Measurements from ENCODE around the gene CTDSP2. TPM values are rescaled to one million over a fixed set of nuclear protein-coding genes. Genes with fewer than 3 reads are reported as not detected.

The CTDSP2 gene
- total RNA-seq, 5 donors from 2014 or later (not counting 1 experiment from before 2014, with no cell fraction given), result 132 to 246 (median 234) TPM

DNA sequence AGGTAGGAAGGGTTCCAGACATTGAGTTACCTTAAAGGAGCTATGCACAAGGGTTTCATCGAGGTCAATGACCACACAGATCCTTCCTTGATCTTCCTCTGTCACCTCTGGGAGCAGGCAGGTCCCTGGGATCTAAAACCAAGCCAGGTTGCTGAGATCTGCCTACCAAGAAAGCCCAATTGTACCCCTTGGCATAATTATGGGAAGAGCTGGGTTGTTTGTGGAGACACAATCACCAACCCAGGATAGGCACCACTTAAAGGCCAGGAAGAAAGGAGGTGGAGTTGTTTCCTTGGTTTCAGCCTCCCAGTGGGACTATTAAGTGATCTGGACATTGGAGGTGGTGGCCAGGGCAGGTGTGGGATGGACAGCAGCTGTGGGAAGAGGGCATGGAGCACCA is 19.6 kb downstream of the CTDSP2 start:
- Mint-ChIP-seq H3K27me3 (no peaks in the 10 kb centered on the region), H3K4me3 (no peak overlapping the region), H3K4me1 (peaks cover 31 to 39% (median 39%) of the 10 kb centered on the region in 3 donors), H3K27ac (peak overlapping the region in 1 of 2 donors; percentile 39), H3K9me3 (no peaks in the 10 kb centered on the region), H3K36me3 (peaks cover 47% of the 10 kb centered on the region)
- Histone ChIP-seq H3K4me1 (ENCODE audit: control insufficient read depth in 1 of 2, extremely low read depth in 1 of 2, insufficient read depth in 2 of 2, low read length in 2 of 2) (peaks cover 8 to 26% of the 10 kb centered on the region in 2 experiments), H3K4me3 (ENCODE audit: control insufficient read depth in 1 of 2, extremely low read depth in 1 of 2, low read length in 1 of 2) (no peak overlapping the region), H3K27me3 (replicated peaks in 1 of 2; ENCODE audit: control insufficient read depth in 2 of 2, extremely low read depth in 1 of 2, insufficient read depth in 2 of 2, low read length in 1 of 2) (no peaks in the 10 kb centered on the region), H3K36me3 (ENCODE audit: control insufficient read depth in 2 of 2, extremely low read depth in 1 of 2, insufficient read depth in 1 of 2, low read length in 1 of 2) (peaks cover 15 to 83% of the 10 kb centered on the region in 2 donors), H3K27ac (ENCODE audit: low read length) (no peak overlapping the region), H3K9me3 (no peaks in the 10 kb centered on the region)
- POLR2A ChIA-PET, result interaction anchor here in 1 of 2 donors (0.5 to 1.0 kb wide), 2 partner anchors 10 to 82 kb away, joined by 3 to 4 read pairs; partner anchors contain the start of gene TSPAN31
- no peak for ATAC-seq (replicated peaks in 1 of 4)
- no peak for DNase-seq
- CTCF ChIA-PET, result interaction anchor here in 1 of 2 donors (1.1 to 1.7 kb wide), 2 partner anchors 24 to 29 kb away, joined by 3 to 4 read pairs; no protein-coding TSS in a partner anchor
- 100% methylated on average over 1 of the region's 1 CpG for WGBS (ENCODE audit: insufficient coverage)

DNA sequence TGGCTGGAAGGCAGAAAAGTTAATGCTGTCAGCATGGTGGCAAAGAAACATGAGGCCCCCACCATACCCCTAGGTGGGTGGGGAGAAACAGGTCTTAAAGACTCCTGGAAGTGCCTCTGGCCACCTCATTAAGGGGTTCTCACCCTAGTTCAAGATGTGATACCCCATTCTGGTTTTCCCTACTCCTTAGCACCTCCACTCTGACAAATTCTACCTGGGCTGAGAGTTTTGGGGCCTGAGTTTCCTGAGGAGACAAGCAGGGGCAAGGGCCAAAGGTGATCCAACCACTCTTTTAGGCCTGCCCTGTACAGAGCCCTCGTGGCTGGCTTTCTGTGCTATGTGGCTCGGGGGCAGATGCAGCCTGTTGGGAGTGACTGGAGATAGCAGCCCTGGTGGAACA is 20.1 kb downstream of the CTDSP2 start:
- CTCF ChIA-PET, result no interaction called here
- Histone ChIP-seq H3K9me3 (no peaks in the 10 kb centered on the region), H3K36me3 (ENCODE audit: control insufficient read depth in 2 of 2, extremely low read depth in 1 of 2, insufficient read depth in 1 of 2, low read length in 1 of 2) (peaks cover 15 to 84% of the 10 kb centered on the region in 2 donors), H3K27ac (ENCODE audit: low read length) (no peak overlapping the region), H3K4me1 (ENCODE audit: control insufficient read depth in 1 of 2, extremely low read depth in 1 of 2, insufficient read depth in 2 of 2, low read length in 2 of 2) (peaks cover 2 to 21% of the 10 kb centered on the region in 2 experiments), H3K27me3 (replicated peaks in 1 of 2; ENCODE audit: control insufficient read depth in 2 of 2, extremely low read depth in 1 of 2, insufficient read depth in 2 of 2, low read length in 1 of 2) (no peaks in the 10 kb centered on the region), H3K4me3 (ENCODE audit: control insufficient read depth in 1 of 2, extremely low read depth in 1 of 2, low read length in 1 of 2) (no peak overlapping the region)
- Mint-ChIP-seq H3K4me3 (no peak overlapping the region), H3K4me1 (peaks cover 25 to 34% (median 33%) of the 10 kb centered on the region in 3 donors), H3K36me3 (peaks cover 47% of the 10 kb centered on the region), H3K9me3 (no peaks in the 10 kb centered on the region), H3K27me3 (no peaks in the 10 kb centered on the region), H3K27ac (no peak overlapping the region)
- no peak for DNase-seq
- 100% methylated on average over 2 of the region's 2 CpGs for WGBS (ENCODE audit: insufficient coverage)
- ATAC-seq (replicated peaks in 1 of 4), result no peak
- POLR2A ChIA-PET, result no interaction called here

DNA sequence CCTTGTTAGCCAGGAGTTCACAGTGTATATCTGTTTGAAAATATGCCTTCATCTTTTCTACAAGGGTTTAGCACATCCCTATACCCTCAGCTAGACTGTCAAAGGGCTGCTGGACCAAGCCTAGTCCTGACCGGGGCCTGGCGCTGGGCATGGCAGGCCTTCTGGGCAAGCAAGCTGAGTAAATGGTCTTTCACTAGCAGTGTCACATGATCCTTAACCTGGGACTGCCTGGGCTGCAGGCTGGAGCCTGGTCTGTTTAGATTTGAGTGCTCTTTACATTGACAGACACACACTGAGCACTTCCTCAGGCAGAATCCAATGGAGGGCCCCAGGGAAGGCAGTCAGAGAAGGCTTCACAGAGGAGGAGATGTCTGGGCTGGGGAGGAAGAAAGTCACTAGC is 21.1 kb downstream of the CTDSP2 start:
- no peak overlapping the region for H3K27ac ChIP-seq (ENCODE audit: low read length)

DNA sequence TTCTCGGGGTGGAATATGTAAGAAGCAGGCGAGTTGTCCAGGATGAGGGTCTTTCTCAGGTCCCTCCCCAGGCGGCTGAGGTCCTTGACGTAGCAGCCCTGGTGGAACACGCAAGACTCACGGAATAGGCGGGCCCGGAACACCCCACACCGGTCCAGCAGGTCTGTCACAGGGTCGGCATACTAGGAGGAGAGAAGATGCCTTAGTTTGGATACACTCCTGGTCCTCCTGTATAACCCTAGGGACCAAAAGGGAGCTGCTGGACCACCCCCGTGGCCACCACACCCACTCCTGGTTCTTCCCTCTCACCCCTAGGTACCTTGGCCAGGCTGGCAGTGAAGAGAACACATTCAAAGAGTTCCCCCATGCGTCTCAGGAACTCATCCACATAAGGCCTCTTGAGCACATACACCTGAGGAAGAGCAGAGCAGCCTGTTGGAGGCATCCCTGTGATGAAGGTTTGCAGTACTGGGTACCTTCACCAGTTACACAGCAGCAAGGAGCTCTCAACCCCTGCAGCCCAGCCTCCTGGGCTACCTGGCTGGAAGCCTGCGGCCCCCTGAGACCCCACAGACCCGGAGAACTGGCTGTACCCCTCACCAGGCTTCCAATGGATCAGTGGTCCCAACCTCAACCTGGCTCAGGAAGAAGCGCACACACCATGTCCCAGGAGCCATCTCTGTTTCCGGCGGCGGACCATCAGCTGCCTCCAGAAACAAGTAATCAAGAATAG is 22.5 kb downstream of the CTDSP2 start:
- Mint-ChIP-seq H3K36me3 (peaks cover 47% of the 10 kb centered on the region), H3K27ac (peak overlapping the region in 1 of 2 donors; percentile 59), H3K4me1 (peaks cover 9 to 15% (median 15%) of the 10 kb centered on the region in 3 donors), H3K9me3 (no peaks in the 10 kb centered on the region), H3K4me3 (no peak overlapping the region), H3K27me3 (no peaks in the 10 kb centered on the region)
- Histone ChIP-seq H3K36me3 (ENCODE audit: control insufficient read depth in 2 of 2, extremely low read depth in 1 of 2, insufficient read depth in 1 of 2, low read length in 1 of 2) (peaks cover 15 to 82% of the 10 kb centered on the region in 2 donors), H3K4me3 (ENCODE audit: control insufficient read depth in 1 of 2, extremely low read depth in 1 of 2, low read length in 1 of 2) (no peak overlapping the region), H3K27ac (ENCODE audit: low read length) (no peak overlapping the region), H3K27me3 (replicated peaks in 1 of 2; ENCODE audit: control insufficient read depth in 2 of 2, extremely low read depth in 1 of 2, insufficient read depth in 2 of 2, low read length in 1 of 2) (no peaks in the 10 kb centered on the region), H3K9me3 (no peaks in the 10 kb centered on the region), H3K4me1 (ENCODE audit: control insufficient read depth in 1 of 2, extremely low read depth in 1 of 2, insufficient read depth in 2 of 2, low read length in 2 of 2) (peaks cover 0 to 4% of the 10 kb centered on the region in 2 experiments)
- POLR2A ChIA-PET, result no interaction called here
- no peak for DNase-seq
- CTCF ChIA-PET, result interaction anchor here in 1 of 2 donors (1.3 kb wide), 1 partner anchor 21 kb away, joined by 4 read pairs; no protein-coding TSS in a partner anchor
- no peak for ATAC-seq (replicated peaks in 1 of 4)
- 97% methylated on average over 10 of the region's 18 CpGs for WGBS (ENCODE audit: insufficient coverage)

More for the DNA sequence above, 21.1 kb downstream of the CTDSP2 start:
- Mint-ChIP-seq H3K36me3 (peaks cover 47% of the 10 kb centered on the region), H3K27me3 (no peaks in the 10 kb centered on the region), H3K4me1 (peaks cover 22 to 29% (median 29%) of the 10 kb centered on the region in 3 donors), H3K4me3 (no peak overlapping the region), H3K27ac (no peak overlapping the region), H3K9me3 (no peaks in the 10 kb centered on the region)
- CTCF ChIA-PET, result no interaction called here
- no peak overlapping the region for H3K4me3 ChIP-seq (ENCODE audit: control insufficient read depth in 1 of 2, extremely low read depth in 1 of 2, low read length in 1 of 2)
- ATAC-seq (replicated peaks in 1 of 4) (no peak), DNase-seq (no peak)
- POLR2A ChIA-PET, result interaction anchor here in 1 of 2 donors (0.7 kb wide), 1 partner anchor 30 kb away, joined by 3 read pairs; no protein-coding TSS in a partner anchor
- no peaks in the 10 kb centered on the region for H3K27me3 ChIP-seq (replicated peaks in 1 of 2; ENCODE audit: control insufficient read depth in 2 of 2, extremely low read depth in 1 of 2, insufficient read depth in 2 of 2, low read length in 1 of 2)
- H3K4me1 ChIP-seq (ENCODE audit: control insufficient read depth in 1 of 2, extremely low read depth in 1 of 2, insufficient read depth in 2 of 2, low read length in 2 of 2), result peaks cover 0 to 11% of the 10 kb centered on the region in 2 experiments
- H3K36me3 ChIP-seq (ENCODE audit: control insufficient read depth in 2 of 2, extremely low read depth in 1 of 2, insufficient read depth in 1 of 2, low read length in 1 of 2), result peaks cover 15 to 89% of the 10 kb centered on the region in 2 donors
- WGBS (ENCODE audit: insufficient coverage), result 100% methylated on average over 2 of the region's 2 CpGs
- H3K9me3 ChIP-seq, result no peaks in the 10 kb centered on the region

DNA sequence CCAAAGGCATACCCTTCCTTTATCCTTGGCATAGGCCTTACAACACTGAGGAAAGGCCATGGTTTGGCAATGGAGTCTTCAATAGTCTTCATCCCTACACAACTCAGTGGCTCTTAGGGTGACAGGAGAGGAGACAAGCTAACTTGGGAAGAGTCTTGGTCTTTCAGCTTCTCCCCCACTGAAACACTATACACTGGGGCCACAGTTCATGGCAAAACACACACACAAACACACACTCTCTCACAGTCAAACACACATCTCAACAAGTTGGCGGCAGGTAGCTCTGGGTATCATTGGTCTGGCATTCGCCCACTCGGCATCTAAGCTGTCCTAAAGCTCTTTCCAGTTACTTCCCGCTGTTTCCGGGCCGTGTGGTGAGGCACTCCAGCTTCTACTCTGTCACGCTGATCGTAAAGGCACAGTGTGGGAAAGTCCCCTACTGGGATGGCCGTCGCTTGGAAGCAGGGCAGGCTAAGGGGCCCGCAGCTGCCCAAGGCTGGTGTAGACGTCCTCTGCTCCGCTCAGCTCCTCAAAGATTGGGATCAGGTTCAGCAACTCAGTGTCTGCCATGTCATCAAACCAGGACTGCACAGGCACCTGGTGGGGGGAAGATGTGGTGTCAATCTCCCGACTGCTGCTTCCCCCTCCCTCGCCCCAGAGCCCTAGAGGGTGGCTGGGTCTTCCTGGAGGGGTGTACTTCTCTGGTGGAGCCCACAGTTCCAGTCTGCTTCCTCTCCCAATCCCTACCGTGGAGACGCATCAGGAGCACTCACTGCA is 23.2 kb downstream of the CTDSP2 start:
- Mint-ChIP-seq H3K27me3 (no peaks in the 10 kb centered on the region), H3K4me1 (peaks cover 7 to 11% (median 11%) of the 10 kb centered on the region in 3 donors), H3K9me3 (no peaks in the 10 kb centered on the region), H3K27ac (peak overlapping the region; percentile 15 to 59), H3K36me3 (peaks cover 44% of the 10 kb centered on the region), H3K4me3 (no peak overlapping the region)
- DNase-seq (no peak), ATAC-seq (replicated peaks in 1 of 4) (no peak)
- H3K4me1 ChIP-seq (ENCODE audit: control insufficient read depth in 1 of 2, extremely low read depth in 1 of 2, insufficient read depth in 2 of 2, low read length in 2 of 2), result peaks cover 0 to 4% of the 10 kb centered on the region in 2 experiments
- H3K36me3 ChIP-seq (ENCODE audit: control insufficient read depth in 2 of 2, extremely low read depth in 1 of 2, insufficient read depth in 1 of 2, low read length in 1 of 2), result peaks cover 15 to 75% of the 10 kb centered on the region in 2 donors
- no peaks in the 10 kb centered on the region for H3K27me3 ChIP-seq (replicated peaks in 1 of 2; ENCODE audit: control insufficient read depth in 2 of 2, extremely low read depth in 1 of 2, insufficient read depth in 2 of 2, low read length in 1 of 2)
- no peak overlapping the region for H3K4me3 ChIP-seq (ENCODE audit: control insufficient read depth in 1 of 2, extremely low read depth in 1 of 2, low read length in 1 of 2)
- H3K9me3 ChIP-seq, result no peaks in the 10 kb centered on the region
- ChIA-PET CTCF (interaction anchor here in 1 of 2 donors (1.3 kb wide), 1 partner anchor 20 kb away, joined by 4 read pairs; no protein-coding TSS in a partner anchor), POLR2A (no interaction called here)
- 94% methylated on average over 15 of the region's 17 CpGs for WGBS (ENCODE audit: insufficient coverage)
- H3K27ac ChIP-seq (ENCODE audit: low read length), result no peak overlapping the region
